ENCODE results near the gene PNRC2.
"Not testable (repeated sequence)": the region's sequence is repeated elsewhere in the genome, so short reads cannot be mapped to it uniquely, and the experiment has no call there.

DNA sequence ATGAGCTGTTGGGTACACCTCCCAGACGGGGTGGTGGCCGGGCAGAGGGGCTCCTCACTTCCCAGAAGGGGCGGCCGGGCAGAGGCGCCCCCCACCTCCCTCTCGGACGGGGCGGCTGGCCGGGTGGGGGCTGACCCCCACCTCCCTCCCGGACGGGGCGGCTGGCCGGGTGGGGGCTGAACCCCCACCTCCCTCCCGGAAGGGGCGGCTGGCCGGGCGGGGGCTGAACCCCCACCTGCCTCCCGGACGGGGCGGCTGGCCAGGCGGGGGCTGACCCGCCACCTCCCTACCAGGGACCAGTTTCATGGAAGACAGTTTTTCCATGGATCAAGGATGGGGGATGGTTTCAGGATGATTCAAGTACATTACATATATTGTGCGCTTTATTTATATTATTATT is 27.4 kb downstream of the PNRC2 start:
- TF ChIP-seq ZNF623 (tag by site-specific recombination; IDR thresholded peaks at IDR 0.05); ZNF580 (tag by site-specific recombination; IDR thresholded peaks at IDR 0.05); ZNF639 (tag by site-specific recombination; IDR thresholded peaks at IDR 0.05); ZNF391 (tag by site-specific recombination; IDR thresholded peaks at IDR 0.05; ENCODE audit: borderline replicate concordance, low read depth); ZBTB11 (tag by site-specific recombination; conservative IDR thresholded peaks at IDR 0.05; ENCODE audit: low read depth); EGR2 (tag by site-specific recombination; IDR thresholded peaks at IDR 0.05; ENCODE audit: low read depth); ZNF707 (tag by site-specific recombination; IDR thresholded peaks at IDR 0.05); ZNF311 (tag by site-specific recombination; IDR thresholded peaks at IDR 0.05; ENCODE audit: borderline replicate concordance); ZNF366 (tag by site-specific recombination; conservative IDR thresholded peaks at IDR 0.05); ZNF121 (tag by site-specific recombination; IDR thresholded peaks at IDR 0.05): not testable (repeated sequence)
- TF ChIP-seq, protein P1, sequence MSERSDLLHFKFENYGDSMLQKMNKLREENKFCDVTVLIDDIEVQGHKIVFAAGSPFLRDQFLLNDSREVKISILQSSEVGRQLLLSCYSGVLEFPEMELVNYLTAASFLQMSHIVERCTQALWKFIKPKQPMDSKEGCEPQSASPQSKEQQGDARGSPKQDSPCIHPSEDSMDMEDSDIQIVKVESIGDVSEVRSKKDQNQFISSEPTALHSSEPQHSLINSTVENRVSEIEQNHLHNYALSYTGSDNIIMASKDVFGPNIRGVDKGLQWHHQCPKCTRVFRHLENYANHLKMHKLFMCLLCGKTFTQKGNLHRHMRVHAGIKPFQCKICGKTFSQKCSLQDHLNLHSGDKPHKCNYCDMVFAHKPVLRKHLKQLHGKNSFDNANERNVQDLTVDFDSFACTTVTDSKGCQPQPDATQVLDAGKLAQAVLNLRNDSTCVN (tag by site-specific recombination; optimal IDR thresholded peaks at IDR 0.05), result not testable (repeated sequence)
- TF ChIP-seq, protein P2, sequence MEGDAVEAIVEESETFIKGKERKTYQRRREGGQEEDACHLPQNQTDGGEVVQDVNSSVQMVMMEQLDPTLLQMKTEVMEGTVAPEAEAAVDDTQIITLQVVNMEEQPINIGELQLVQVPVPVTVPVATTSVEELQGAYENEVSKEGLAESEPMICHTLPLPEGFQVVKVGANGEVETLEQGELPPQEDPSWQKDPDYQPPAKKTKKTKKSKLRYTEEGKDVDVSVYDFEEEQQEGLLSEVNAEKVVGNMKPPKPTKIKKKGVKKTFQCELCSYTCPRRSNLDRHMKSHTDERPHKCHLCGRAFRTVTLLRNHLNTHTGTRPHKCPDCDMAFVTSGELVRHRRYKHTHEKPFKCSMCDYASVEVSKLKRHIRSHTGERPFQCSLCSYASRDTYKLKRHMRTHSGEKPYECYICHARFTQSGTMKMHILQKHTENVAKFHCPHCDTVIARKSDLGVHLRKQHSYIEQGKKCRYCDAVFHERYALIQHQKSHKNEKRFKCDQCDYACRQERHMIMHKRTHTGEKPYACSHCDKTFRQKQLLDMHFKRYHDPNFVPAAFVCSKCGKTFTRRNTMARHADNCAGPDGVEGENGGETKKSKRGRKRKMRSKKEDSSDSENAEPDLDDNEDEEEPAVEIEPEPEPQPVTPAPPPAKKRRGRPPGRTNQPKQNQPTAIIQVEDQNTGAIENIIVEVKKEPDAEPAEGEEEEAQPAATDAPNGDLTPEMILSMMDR (tag by site-specific recombination; IDR thresholded peaks at IDR 0.05), result not testable (repeated sequence)
- TF ChIP-seq, protein P3, sequence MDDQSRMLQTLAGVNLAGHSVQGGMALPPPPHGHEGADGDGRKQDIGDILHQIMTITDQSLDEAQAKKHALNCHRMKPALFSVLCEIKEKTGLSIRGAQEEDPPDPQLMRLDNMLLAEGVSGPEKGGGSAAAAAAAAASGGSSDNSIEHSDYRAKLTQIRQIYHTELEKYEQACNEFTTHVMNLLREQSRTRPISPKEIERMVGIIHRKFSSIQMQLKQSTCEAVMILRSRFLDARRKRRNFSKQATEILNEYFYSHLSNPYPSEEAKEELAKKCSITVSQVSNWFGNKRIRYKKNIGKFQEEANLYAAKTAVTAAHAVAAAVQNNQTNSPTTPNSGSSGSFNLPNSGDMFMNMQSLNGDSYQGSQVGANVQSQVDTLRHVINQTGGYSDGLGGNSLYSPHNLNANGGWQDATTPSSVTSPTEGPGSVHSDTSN (CRISPR knock-in tag; IDR thresholded peaks at IDR 0.05), result not testable (repeated sequence)
